HEK293 (cell line): ENCODE measurements around the gene POLG2.

ENCODE experiments used
- CTCF ChIA-PET: fragments of 350-600 bp; formaldehyde crosslinking; extraction: SDS; loops from one replicate; lab custom pipeline; 2021; ENCODE audit warnings: antibody characterized with exemption; lab: Yijun Ruan, JAX
- POLR2A ChIA-PET: fragments of 300-600 bp; formaldehyde crosslinking; extraction: SDS; loops from one replicate; lab custom pipeline; 2020; ENCODE audit warnings: antibody characterized with exemption, inconsistent platforms; lab: Yijun Ruan, JAX
- H3K27ac ChIP-seq: fragments of 200-500 bp; sonication (Bioruptor generic); 2 replicates; pipeline ENCODE4 v1.5.1; 2014; ENCODE audit warnings: low read depth, low read length, control low read depth, inconsistent platforms; ENCODE audit errors: extremely low read depth
- H3K36me3 ChIP-seq, 2 experiments: fragments of 200-500 bp in 1 of 2; sonication (Bioruptor generic) in 1 of 2; 1 replicate in 1 of 2; 2 replicates in 1 of 2; pipeline ENCODE4 v1.5.1; 2014 to 2017; ENCODE audit warnings: inconsistent platforms in 2 of 2, low read length in 2 of 2; ENCODE audit not compliant: control insufficient read depth in 2 of 2, insufficient read depth in 1 of 2
- H3K4me1 ChIP-seq: fragments of 200-500 bp; sonication (Bioruptor generic); 2 replicates; pipeline ENCODE4 v1.5.1; 2014; ENCODE audit warnings: mild to moderate bottlenecking, low read length, inconsistent platforms; ENCODE audit not compliant: control insufficient read depth, insufficient read depth
- H3K4me3 ChIP-seq: 2 replicates; pipeline ENCODE4 v1.5.1; 2011; ENCODE audit warnings: low read depth, mild to moderate bottlenecking, control low read depth, low read length, moderate library complexity
- H3K9me3 ChIP-seq: fragments of 200-500 bp; sonication (Bioruptor generic); 2 replicates; pipeline ENCODE4 v1.5.1; 2014; ENCODE audit warnings: low read depth, low read length, inconsistent platforms; ENCODE audit not compliant: control insufficient read depth, insufficient read depth
- BCL11A ChIP-seq: fragments of 450-650 bp; formaldehyde crosslinking; IDR thresholded peaks from 2 replicates; pipeline ENCODE4 v1.5.1; 2016; ENCODE audit warnings: low read depth, missing biosample characterization, missing genetic modification characterization
- FEZF1 ChIP-seq: fragments of 450-650 bp; formaldehyde crosslinking; IDR thresholded peaks from 2 replicates; pipeline ENCODE4 v1.5.1; 2016; ENCODE audit warnings: missing biosample characterization, missing genetic modification characterization
- INSM2 ChIP-seq: fragments of 450-650 bp; formaldehyde crosslinking; IDR thresholded peaks from 2 replicates; pipeline ENCODE4 v1.5.1; 2016; ENCODE audit warnings: missing biosample characterization, missing genetic modification characterization
- KLF7 ChIP-seq: fragments of 450-650 bp; formaldehyde crosslinking; IDR thresholded peaks from 2 replicates; pipeline ENCODE4 v1.5.1; 2016; ENCODE audit warnings: missing biosample characterization, missing genetic modification characterization, borderline replicate concordance
- MZF1 ChIP-seq: fragments of 450-650 bp; formaldehyde crosslinking; IDR thresholded peaks from 2 replicates; pipeline ENCODE4 v1.5.1; 2017; ENCODE audit warnings: missing biosample characterization, missing genetic modification characterization, borderline replicate concordance
- YY1 ChIP-seq: fragments of 450-650 bp; formaldehyde crosslinking; IDR thresholded peaks from 2 replicates; pipeline ENCODE4 v1.5.1; 2018; ENCODE audit warnings: missing biosample characterization, missing genetic modification characterization
- ZBTB17 ChIP-seq: fragments of 450-650 bp; formaldehyde crosslinking; IDR thresholded peaks from 2 replicates; pipeline ENCODE4 v1.5.1; 2016; ENCODE audit warnings: missing biosample characterization, missing genetic modification characterization
- ZNF2 ChIP-seq: fragments of 450-650 bp; formaldehyde crosslinking; IDR thresholded peaks from 2 replicates; pipeline ENCODE4 v1.5.1; 2016; ENCODE audit warnings: missing biosample characterization, missing genetic modification characterization
- ZNF202 ChIP-seq: fragments of 450-650 bp; formaldehyde crosslinking; IDR thresholded peaks from 2 replicates; pipeline ENCODE4 v1.5.1; 2016; ENCODE audit warnings: missing biosample characterization, missing genetic modification characterization, borderline replicate concordance
- ZNF214 ChIP-seq: fragments of 450-650 bp; formaldehyde crosslinking; IDR thresholded peaks from 2 replicates; pipeline ENCODE4 v1.5.1; 2017; ENCODE audit warnings: missing biosample characterization, mild to moderate bottlenecking, missing genetic modification characterization, borderline replicate concordance
- ZNF292 ChIP-seq: fragments of 450-650 bp; formaldehyde crosslinking; IDR thresholded peaks from 2 replicates; pipeline ENCODE4 v1.5.1; 2016; ENCODE audit warnings: low read depth, missing biosample characterization, missing genetic modification characterization, borderline replicate concordance
- ZNF416 ChIP-seq: fragments of 450-650 bp; formaldehyde crosslinking; IDR thresholded peaks from 2 replicates; pipeline ENCODE4 v1.5.1; 2016; ENCODE audit warnings: missing biosample characterization, missing genetic modification characterization
- ZNF518A ChIP-seq: fragments of 450-650 bp; formaldehyde crosslinking; conservative IDR thresholded peaks from 2 replicates; pipeline ENCODE4 v1.5.1; 2016; ENCODE audit warnings: low read depth, missing biosample characterization, missing genetic modification characterization
- ZNF704 ChIP-seq: fragments of 450-650 bp; formaldehyde crosslinking; IDR thresholded peaks from 2 replicates; pipeline ENCODE4 v1.5.1; 2016; ENCODE audit warnings: missing biosample characterization, missing genetic modification characterization
- ZNF837 ChIP-seq: fragments of 450-650 bp; formaldehyde crosslinking; IDR thresholded peaks from 2 replicates; pipeline ENCODE4 v1.5.1; 2016; ENCODE audit warnings: missing biosample characterization, missing genetic modification characterization
- TF ChIP-seq, protein P1 (sequence below): fragments of 450-650 bp; formaldehyde crosslinking; IDR thresholded peaks from 2 replicates; pipeline ENCODE4 v1.5.1; 2017; ENCODE audit warnings: missing biosample characterization, missing genetic modification characterization
- TF ChIP-seq, protein P2 (sequence below): fragments of 450-650 bp; formaldehyde crosslinking; IDR thresholded peaks from 2 replicates; pipeline ENCODE4 v1.5.1; 2016; ENCODE audit warnings: missing biosample characterization, missing genetic modification characterization
- TF ChIP-seq, protein P3 (sequence below): fragments of 450-650 bp; formaldehyde crosslinking; IDR thresholded peaks from 2 replicates; pipeline ENCODE4 v1.5.1; 2016; ENCODE audit warnings: missing biosample characterization, missing genetic modification characterization, borderline replicate concordance

Gene POLG2

DNA sequence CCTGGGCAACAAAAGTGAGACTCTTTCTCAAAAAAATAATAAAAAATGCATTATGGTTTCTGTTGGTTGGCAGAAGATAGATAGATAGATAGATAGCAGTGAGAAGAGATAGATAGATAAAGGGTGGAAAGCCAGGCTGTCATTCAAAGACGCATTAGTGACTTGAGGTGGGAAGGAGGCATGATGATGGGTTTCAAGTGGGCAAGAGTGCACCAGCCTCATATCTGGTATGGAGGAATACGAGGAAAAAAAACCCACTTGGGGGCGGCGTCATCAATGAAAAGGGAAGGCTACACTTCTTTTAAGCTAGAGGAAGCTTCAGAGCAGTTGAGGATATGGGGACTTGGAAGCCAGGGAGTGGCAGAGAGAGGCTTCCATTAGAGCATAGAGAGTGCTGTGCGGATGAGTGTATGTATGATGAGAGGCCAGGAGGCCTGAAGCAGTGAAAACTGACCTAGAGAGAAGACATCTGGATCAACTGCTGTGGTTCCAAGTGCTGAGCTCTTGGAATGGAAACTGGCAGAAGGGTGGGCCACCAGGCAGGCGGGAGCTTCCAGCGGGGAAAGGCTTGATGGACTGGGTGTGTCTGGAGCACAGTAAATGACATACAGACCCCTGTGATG, 41.8 kb upstream of the POLG2 start (continued):
- TF ChIP-seq ZNF416 (tag by site-specific recombination): no peak

GRCh38 chr17:64537488-64537887, 40.6 kb upstream of the POLG2 start:
- ChIA-PET CTCF (interaction anchor here (1.4 kb wide), 2 partner anchors 112 to 199 kb away, joined by 4 to 6 read pairs; no protein-coding TSS in a partner anchor), POLR2A (interaction anchor here (0.7 to 1.1 kb wide), 2 partner anchors 31 to 41 kb away, joined by 3 to 5 read pairs; partner anchors contain the start of genes CEP95 and POLG2)
- Histone ChIP-seq H3K4me1 (no peaks in the 10 kb centered on the region), H3K9me3 (no peaks in the 10 kb centered on the region), H3K4me3 (no peak overlapping the region), H3K27ac (no peak overlapping the region), H3K36me3 (peaks cover 52 to 91% of the 10 kb centered on the region in 2 experiments)
- no peak for TF ChIP-seq ZNF292 (tag by site-specific recombination)
- no peak for TF ChIP-seq ZNF518A
- no peak for TF ChIP-seq MZF1
- no peak for TF ChIP-seq KLF7 (tag by site-specific recombination)
- TF ChIP-seq BCL11A (tag by site-specific recombination): no peak
- TF ChIP-seq ZNF2 (tag by site-specific recombination): no peak

GRCh38 chr17:64536913-64537312, 40.1 kb upstream of the POLG2 start:
- POLR2A ChIA-PET: interaction anchor here (1.1 kb wide), 1 partner anchor 30 kb away, joined by 5 read pairs; the partner anchor contains the start of gene CEP95
- peaks cover 58 to 91% of the 10 kb centered on the region in 2 experiments for H3K36me3 ChIP-seq
- H3K27ac ChIP-seq: no peak overlapping the region
- no peak overlapping the region for H3K4me3 ChIP-seq
- CTCF ChIA-PET: interaction anchor here (1.4 kb wide), 1 partner anchor 112 kb away, joined by 6 read pairs; no protein-coding TSS in a partner anchor
- H3K4me1 ChIP-seq: no peaks in the 10 kb centered on the region
- no peaks in the 10 kb centered on the region for H3K9me3 ChIP-seq
- TF ChIP-seq, protein P1, sequence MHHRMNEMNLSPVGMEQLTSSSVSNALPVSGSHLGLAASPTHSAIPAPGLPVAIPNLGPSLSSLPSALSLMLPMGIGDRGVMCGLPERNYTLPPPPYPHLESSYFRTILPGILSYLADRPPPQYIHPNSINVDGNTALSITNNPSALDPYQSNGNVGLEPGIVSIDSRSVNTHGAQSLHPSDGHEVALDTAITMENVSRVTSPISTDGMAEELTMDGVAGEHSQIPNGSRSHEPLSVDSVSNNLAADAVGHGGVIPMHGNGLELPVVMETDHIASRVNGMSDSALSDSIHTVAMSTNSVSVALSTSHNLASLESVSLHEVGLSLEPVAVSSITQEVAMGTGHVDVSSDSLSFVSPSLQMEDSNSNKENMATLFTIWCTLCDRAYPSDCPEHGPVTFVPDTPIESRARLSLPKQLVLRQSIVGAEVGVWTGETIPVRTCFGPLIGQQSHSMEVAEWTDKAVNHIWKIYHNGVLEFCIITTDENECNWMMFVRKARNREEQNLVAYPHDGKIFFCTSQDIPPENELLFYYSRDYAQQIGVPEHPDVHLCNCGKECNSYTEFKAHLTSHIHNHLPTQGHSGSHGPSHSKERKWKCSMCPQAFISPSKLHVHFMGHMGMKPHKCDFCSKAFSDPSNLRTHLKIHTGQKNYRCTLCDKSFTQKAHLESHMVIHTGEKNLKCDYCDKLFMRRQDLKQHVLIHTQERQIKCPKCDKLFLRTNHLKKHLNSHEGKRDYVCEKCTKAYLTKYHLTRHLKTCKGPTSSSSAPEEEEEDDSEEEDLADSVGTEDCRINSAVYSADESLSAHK: no peak
- TF ChIP-seq, protein P2, sequence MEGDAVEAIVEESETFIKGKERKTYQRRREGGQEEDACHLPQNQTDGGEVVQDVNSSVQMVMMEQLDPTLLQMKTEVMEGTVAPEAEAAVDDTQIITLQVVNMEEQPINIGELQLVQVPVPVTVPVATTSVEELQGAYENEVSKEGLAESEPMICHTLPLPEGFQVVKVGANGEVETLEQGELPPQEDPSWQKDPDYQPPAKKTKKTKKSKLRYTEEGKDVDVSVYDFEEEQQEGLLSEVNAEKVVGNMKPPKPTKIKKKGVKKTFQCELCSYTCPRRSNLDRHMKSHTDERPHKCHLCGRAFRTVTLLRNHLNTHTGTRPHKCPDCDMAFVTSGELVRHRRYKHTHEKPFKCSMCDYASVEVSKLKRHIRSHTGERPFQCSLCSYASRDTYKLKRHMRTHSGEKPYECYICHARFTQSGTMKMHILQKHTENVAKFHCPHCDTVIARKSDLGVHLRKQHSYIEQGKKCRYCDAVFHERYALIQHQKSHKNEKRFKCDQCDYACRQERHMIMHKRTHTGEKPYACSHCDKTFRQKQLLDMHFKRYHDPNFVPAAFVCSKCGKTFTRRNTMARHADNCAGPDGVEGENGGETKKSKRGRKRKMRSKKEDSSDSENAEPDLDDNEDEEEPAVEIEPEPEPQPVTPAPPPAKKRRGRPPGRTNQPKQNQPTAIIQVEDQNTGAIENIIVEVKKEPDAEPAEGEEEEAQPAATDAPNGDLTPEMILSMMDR (tag by site-specific recombination): no peak
- TF ChIP-seq ZNF202 (tag by site-specific recombination): no peak
- no peak for TF ChIP-seq FEZF1
- no peak for TF ChIP-seq ZNF214 (tag by site-specific recombination)
- no peak for TF ChIP-seq INSM2 (tag by site-specific recombination)
- no peak for TF ChIP-seq ZNF704 (tag by site-specific recombination)
- no peak for TF ChIP-seq ZBTB17 (tag by site-specific recombination)
- TF ChIP-seq ZNF837 (tag by site-specific recombination): no peak
- TF ChIP-seq, protein P3, sequence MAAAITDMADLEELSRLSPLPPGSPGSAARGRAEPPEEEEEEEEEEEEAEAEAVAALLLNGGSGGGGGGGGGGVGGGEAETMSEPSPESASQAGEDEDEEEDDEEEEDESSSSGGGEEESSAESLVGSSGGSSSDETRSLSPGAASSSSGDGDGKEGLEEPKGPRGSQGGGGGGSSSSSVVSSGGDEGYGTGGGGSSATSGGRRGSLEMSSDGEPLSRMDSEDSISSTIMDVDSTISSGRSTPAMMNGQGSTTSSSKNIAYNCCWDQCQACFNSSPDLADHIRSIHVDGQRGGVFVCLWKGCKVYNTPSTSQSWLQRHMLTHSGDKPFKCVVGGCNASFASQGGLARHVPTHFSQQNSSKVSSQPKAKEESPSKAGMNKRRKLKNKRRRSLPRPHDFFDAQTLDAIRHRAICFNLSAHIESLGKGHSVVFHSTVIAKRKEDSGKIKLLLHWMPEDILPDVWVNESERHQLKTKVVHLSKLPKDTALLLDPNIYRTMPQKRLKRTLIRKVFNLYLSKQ (tag by site-specific recombination): no peak
- TF ChIP-seq ZNF2 (tag by site-specific recombination): no peak
- no peak for TF ChIP-seq YY1 (tag by site-specific recombination)
